ENCODE results near the gene EFEMP2. TPM values are rescaled to one million over a fixed set of nuclear protein-coding genes. Genes with fewer than 3 reads are reported as not detected.

EFEMP2 gene
- total RNA-seq, 2 experiments from 2014 or later: 7.2 to 7.6 TPM

DNA sequence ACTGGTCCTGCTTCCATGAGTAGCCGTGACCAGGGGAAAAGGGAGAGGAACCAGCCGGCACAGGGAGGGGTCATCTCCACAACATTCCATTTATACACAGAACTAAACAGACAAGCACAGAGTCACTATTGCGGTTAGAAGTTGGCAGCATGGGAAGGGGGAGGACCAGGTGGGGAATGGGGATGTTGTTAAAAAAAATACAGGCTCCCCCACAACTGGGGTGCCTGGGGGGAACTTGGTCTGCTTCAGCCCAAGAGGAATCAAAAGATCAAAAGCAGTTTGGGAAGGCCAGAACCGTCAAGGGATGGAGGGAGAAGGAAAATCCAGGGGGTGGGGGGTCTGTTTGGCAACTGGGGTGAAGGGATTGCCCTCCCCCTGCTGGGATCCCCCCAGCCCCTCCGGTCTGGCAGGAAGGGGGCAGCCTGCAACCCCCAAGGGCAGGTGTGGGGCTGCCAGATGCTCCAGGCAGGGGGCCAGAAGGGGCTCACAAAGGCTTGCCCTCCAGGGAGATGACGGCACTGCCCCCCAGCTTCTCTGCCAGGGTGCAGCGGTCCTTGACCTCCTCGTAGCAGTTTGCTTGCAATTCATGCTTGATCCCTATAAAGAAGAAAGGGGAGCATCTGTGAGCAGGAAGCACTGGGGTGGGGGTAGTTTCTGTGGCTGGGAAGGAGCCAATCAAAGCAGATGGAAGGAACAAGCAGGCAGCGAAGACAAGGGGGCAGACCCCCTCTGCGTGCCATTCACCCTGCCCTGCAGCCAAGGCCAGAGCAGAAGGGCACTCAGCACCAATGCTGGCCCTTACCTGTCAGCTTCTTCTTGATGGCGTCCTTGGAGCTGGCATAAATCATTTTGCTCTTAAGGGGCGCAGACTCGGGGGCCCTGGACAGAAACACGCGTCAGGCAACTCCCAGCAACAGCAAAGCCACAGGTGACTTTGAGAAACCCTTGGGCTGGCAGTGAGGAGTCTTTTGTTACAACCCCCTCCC lies 17.5 kb downstream of the EFEMP2 start:
- H3K36me3 ChIP-seq (ENCODE audit: insufficient read depth, low read length): peaks cover 69% of the 10 kb centered on the region
- DNase-seq (ENCODE audit: low spot score): no peak
- ChIA-PET POLR2A (no interaction called here), CTCF (ENCODE audit: unreplicated experiment) (no interaction called here)
- H3K4me2 ChIP-seq (ENCODE audit: low read length): no peak overlapping the region; the same call in 1 of the 2 replicates
- TF ChIP-seq EZH2phosphoT487 (IDR thresholded peaks at IDR 0.05; ENCODE audit: borderline replicate concordance, low read depth, low read length): no peak
- TF ChIP-seq, protein P1, sequence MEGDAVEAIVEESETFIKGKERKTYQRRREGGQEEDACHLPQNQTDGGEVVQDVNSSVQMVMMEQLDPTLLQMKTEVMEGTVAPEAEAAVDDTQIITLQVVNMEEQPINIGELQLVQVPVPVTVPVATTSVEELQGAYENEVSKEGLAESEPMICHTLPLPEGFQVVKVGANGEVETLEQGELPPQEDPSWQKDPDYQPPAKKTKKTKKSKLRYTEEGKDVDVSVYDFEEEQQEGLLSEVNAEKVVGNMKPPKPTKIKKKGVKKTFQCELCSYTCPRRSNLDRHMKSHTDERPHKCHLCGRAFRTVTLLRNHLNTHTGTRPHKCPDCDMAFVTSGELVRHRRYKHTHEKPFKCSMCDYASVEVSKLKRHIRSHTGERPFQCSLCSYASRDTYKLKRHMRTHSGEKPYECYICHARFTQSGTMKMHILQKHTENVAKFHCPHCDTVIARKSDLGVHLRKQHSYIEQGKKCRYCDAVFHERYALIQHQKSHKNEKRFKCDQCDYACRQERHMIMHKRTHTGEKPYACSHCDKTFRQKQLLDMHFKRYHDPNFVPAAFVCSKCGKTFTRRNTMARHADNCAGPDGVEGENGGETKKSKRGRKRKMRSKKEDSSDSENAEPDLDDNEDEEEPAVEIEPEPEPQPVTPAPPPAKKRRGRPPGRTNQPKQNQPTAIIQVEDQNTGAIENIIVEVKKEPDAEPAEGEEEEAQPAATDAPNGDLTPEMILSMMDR (conservative IDR thresholded peaks at IDR 0.05; ENCODE audit: low read length): no peak
- peaks cover 20% of the 10 kb centered on the region for H3K4me1 ChIP-seq (ENCODE audit: insufficient read depth, low read length, poor library complexity, severe bottlenecking)
- peaks cover 16% of the 10 kb centered on the region for H4K20me1 ChIP-seq (ENCODE audit: insufficient read depth, low read length)
- H3K27ac ChIP-seq (ENCODE audit: low read depth, low read length, poor library complexity, severe bottlenecking): no peak overlapping the region
- H3K9me3 ChIP-seq (ENCODE audit: low read length): peaks cover 7% of the 10 kb centered on the region; the same call in 1 of the 2 replicates
- no peak overlapping the region for H3K4me3 ChIP-seq (ENCODE audit: low read depth, low read length, poor library complexity, severe bottlenecking)
- H3K79me2 ChIP-seq (ENCODE audit: insufficient read depth, low read depth, low read length): peaks cover 36% of the 10 kb centered on the region
- intact Hi-C loops (cut with micrococcal nuclease; ENCODE audit: unreplicated experiment): loop anchor here (5.0 kb wide), 1 partner anchor 412 kb away; the partner anchor contains the start of gene RAB1B
- no peaks in the 10 kb centered on the region for H3K9me2 ChIP-seq (ENCODE audit: insufficient read depth, low read length)
- H2AFZ ChIP-seq (ENCODE audit: low read length): no peak overlapping the region
- TSS peak; percentile 97 for BruUV-seq (replicated peaks)

DNA sequence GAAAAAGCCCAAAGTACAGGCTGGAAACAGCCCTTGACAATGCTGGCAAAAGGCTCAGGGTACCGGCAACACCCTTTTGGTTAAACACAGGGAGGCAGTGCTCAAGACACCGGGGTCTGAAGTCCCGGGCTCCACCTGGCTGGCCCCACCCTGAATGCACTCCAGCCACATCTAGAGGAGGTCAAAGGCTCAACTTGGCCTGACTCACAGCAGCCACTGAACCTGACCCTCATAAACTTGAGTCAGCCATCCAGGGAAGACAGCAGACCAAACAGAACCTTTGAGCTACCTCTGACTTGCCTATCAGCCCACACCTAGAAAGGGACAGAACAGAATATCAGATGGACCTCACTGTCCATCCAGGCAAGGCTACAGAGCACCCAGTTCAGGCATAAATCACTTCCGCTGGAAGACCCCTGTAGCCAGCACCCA lies 18.4 kb downstream of the EFEMP2 start:
- Histone ChIP-seq H3K9me2 (ENCODE audit: insufficient read depth, low read length) (no peaks in the 10 kb centered on the region), H3K4me2 (ENCODE audit: low read length) (no peak overlapping the region), H4K20me1 (ENCODE audit: insufficient read depth, low read length) (peaks cover 16% of the 10 kb centered on the region), H3K27ac (ENCODE audit: low read depth, low read length, poor library complexity, severe bottlenecking) (no peak overlapping the region), H2AFZ (ENCODE audit: low read length) (no peak overlapping the region), H3K79me2 (ENCODE audit: insufficient read depth, low read depth, low read length) (peaks cover 36% of the 10 kb centered on the region), H3K36me3 (ENCODE audit: insufficient read depth, low read length) (peaks cover 69% of the 10 kb centered on the region), H3K4me1 (ENCODE audit: insufficient read depth, low read length, poor library complexity, severe bottlenecking) (peaks cover 16% of the 10 kb centered on the region), H3K4me3 (ENCODE audit: low read depth, low read length, poor library complexity, severe bottlenecking) (no peak overlapping the region), H3K9me3 (ENCODE audit: low read length) (peaks cover 7% of the 10 kb centered on the region; the same call in 1 of the 2 replicates)
- CTCF ChIA-PET (ENCODE audit: unreplicated experiment): no interaction called here
- no TSS peak for BruUV-seq (replicated peaks)
- POLR2A ChIA-PET: no interaction called here
- no peak for TF ChIP-seq EZH2phosphoT487 (IDR thresholded peaks at IDR 0.05; ENCODE audit: borderline replicate concordance, low read depth, low read length)
- TF ChIP-seq, protein P1 (conservative IDR thresholded peaks at IDR 0.05; ENCODE audit: low read length): no peak
- intact Hi-C loops (cut with micrococcal nuclease; ENCODE audit: unreplicated experiment): no loop called here
- DNase-seq (ENCODE audit: low spot score): no peak
